H1 (cell line): ENCODE measurements around the gene NUDT1. TPM values are rescaled to one million over a fixed set of nuclear protein-coding genes. Genes with fewer than 3 reads are reported as not detected.

Experiments
- CTCF ChIA-PET: fragments of 300-600 bp; sonication (Branson Sonifier 250); formaldehyde crosslinking; loops from one replicate; lab custom pipeline; 2021; ENCODE audit not compliant: partially characterized antibody; lab: Charles Lee
- POLR2A ChIA-PET: fragments of 300-600 bp; sonication (Branson Sonifier 250); formaldehyde crosslinking; loops from one replicate; lab custom pipeline; 2021; ENCODE audit warnings: inconsistent platforms; ENCODE audit not compliant: partially characterized antibody; lab: Charles Lee
- DNase-seq, 2 experiments: peaks; one replicate each; pipeline versions ENCODE4 v3.0.0 to v3.0.0-alpha.2; 2010 to 2022; ENCODE audit warnings: low spot score in 2 of 2, low read depth in 1 of 2, mixed read lengths in 1 of 2
- FAIRE-seq: peaks from 2 replicates; lab custom pipeline; 2011; peaks lifted over from hg19 to GRCh38; lab: Jason Lieb, UNC
- H2AFZ ChIP-seq: 2 replicates; pipeline ENCODE4 v1.8.1; 2012; ENCODE audit warnings: low read length, inconsistent platforms
- H2AK5ac ChIP-seq: 2 replicates; pipeline ENCODE4 v1.6.1; 2013; ENCODE audit warnings: low read depth, low read length
- H2BK120ac ChIP-seq: replicated peaks from 2 replicates; pipeline ENCODE3; 2013; ENCODE audit warnings: low read depth, low read length, inconsistent platforms
- H2BK12ac ChIP-seq: 2 replicates; pipeline ENCODE4 v1.6.1; 2013; ENCODE audit warnings: low read depth, low read length
- H2BK15ac ChIP-seq: 2 replicates; pipeline ENCODE4 v1.6.1; 2013; ENCODE audit warnings: low read length
- H2BK20ac ChIP-seq: 2 replicates; pipeline ENCODE4 v1.6.1; 2013; ENCODE audit warnings: low read length
- H2BK5ac ChIP-seq: 2 replicates; pipeline ENCODE4 v1.6.1; 2013; ENCODE audit warnings: low read depth, low read length
- H3K14ac ChIP-seq: 2 replicates; pipeline ENCODE4 v1.6.1; 2013; ENCODE audit warnings: inconsistent platforms; ENCODE audit not compliant: insufficient read length
- H3K18ac ChIP-seq: 2 replicates; pipeline ENCODE4 v1.6.1; 2013; ENCODE audit warnings: low read length; ENCODE audit errors: extremely low read depth
- H3K23ac ChIP-seq: 2 replicates; pipeline ENCODE4 v1.6.1; 2013; ENCODE audit warnings: inconsistent platforms; ENCODE audit not compliant: insufficient read length
- H3K23me2 ChIP-seq: 2 replicates; pipeline ENCODE4 v1.6.1; 2013; ENCODE audit warnings: low read depth, low read length
- H3K27ac ChIP-seq: 2 replicates; pipeline ENCODE4 v1.6.1; 2011; ENCODE audit warnings: low read depth, low read length, inconsistent platforms
- H3K27me3 ChIP-seq, 4 experiments: replicated peaks in 1 of 4; 1 replicate in 1 of 4; 2 replicates in 3 of 4; pipeline versions ENCODE4 v1.6.1 to v1.8.1; 2011 to 2013; ENCODE audit warnings: low read length in 3 of 4, mild to moderate bottlenecking in 3 of 4, inconsistent platforms in 2 of 4, mixed read lengths in 2 of 4, moderate library complexity in 1 of 4; ENCODE audit not compliant: control insufficient read depth in 3 of 4, insufficient read depth in 3 of 4; ENCODE audit errors: extremely low read depth in 1 of 4
- H3K36me3 ChIP-seq, 4 experiments: 2 replicates each; pipeline versions ENCODE4 v1.6.1 to v1.8.1; 2011 to 2013; ENCODE audit warnings: mild to moderate bottlenecking in 4 of 4, low read length in 3 of 4, moderate library complexity in 2 of 4, control low read depth in 1 of 4, inconsistent platforms in 1 of 4; ENCODE audit not compliant: insufficient read depth in 4 of 4, control insufficient read depth in 2 of 4
- H3K4ac ChIP-seq: replicated peaks from 2 replicates; pipeline ENCODE3; 2013; ENCODE audit warnings: low read length, low read depth, mixed read lengths, inconsistent platforms; ENCODE audit not compliant: insufficient read length
- H3K4me1 ChIP-seq, 4 experiments: replicated peaks in 1 of 4; 1 replicate in 1 of 4; 2 replicates in 3 of 4; pipeline versions ENCODE4 v1.6.1 to v1.8.1; 2011 to 2013; ENCODE audit warnings: low read length in 3 of 4, inconsistent platforms in 2 of 4, mixed read lengths in 1 of 4; ENCODE audit not compliant: insufficient read depth in 4 of 4, control insufficient read depth in 3 of 4
- H3K4me2 ChIP-seq, 2 experiments: 2 replicates each; pipeline versions ENCODE4 v1.6.1 to v1.8.1; 2011 to 2013; ENCODE audit warnings: low read depth in 2 of 2, low read length in 2 of 2, control low read depth in 1 of 2, inconsistent platforms in 1 of 2, mild to moderate bottlenecking in 1 of 2; ENCODE audit not compliant: insufficient read depth in 1 of 2
- H3K4me3 ChIP-seq, 4 experiments: fragments of 200-600, 300-600 bp in 1 of 4; sonication (generic), shearing (Covaris generic), sonication (Bioruptor Twin) in 1 of 4; 2 replicates each; pipeline versions ENCODE4 v1.5.1 to v1.8.1; 2011 to 2016; ENCODE audit warnings: low read length in 4 of 4, low read depth in 3 of 4, control low read depth in 2 of 4, inconsistent platforms in 2 of 4, mild to moderate bottlenecking in 2 of 4, mixed read lengths in 1 of 4, moderate library complexity in 1 of 4; ENCODE audit not compliant: insufficient read depth in 2 of 4; ENCODE audit errors: extremely low read depth in 1 of 4
- H3K56ac ChIP-seq: replicated peaks from 2 replicates; pipeline ENCODE3; 2013; ENCODE audit warnings: low read depth, mild to moderate bottlenecking, mixed read lengths, low read length, inconsistent platforms; ENCODE audit not compliant: insufficient read length
- H3K79me1 ChIP-seq: 2 replicates; pipeline ENCODE4 v1.6.1; 2013; ENCODE audit warnings: low read depth, low read length, control low read depth
- H3K79me2 ChIP-seq, 2 experiments: 2 replicates each; pipeline versions ENCODE4 v1.6.1 to v1.8.1; 2012 to 2013; ENCODE audit warnings: low read length in 2 of 2, mild to moderate bottlenecking in 2 of 2, inconsistent platforms in 1 of 2; ENCODE audit not compliant: insufficient read depth in 2 of 2, control insufficient read depth in 1 of 2
- H3K9ac ChIP-seq, 4 experiments: replicated peaks in 1 of 4; 1 replicate in 1 of 4; 2 replicates in 3 of 4; pipeline versions ENCODE4 v1.6.1 to v1.8.1; 2011 to 2013; ENCODE audit warnings: low read depth in 3 of 4, low read length in 3 of 4, control low read depth in 2 of 4, mild to moderate bottlenecking in 2 of 4, moderate library complexity in 2 of 4, inconsistent platforms in 1 of 4; ENCODE audit errors: extremely low read depth in 1 of 4
- H3K9me3 ChIP-seq, 2 experiments: 2 replicates each; pipeline versions ENCODE4 v1.6.1 to v1.8.1; 2012 to 2013; ENCODE audit warnings: mild to moderate bottlenecking in 2 of 2, moderate library complexity in 2 of 2, control low read depth in 1 of 2, inconsistent platforms in 1 of 2, low read depth in 1 of 2, low read length in 1 of 2, mixed read lengths in 1 of 2; ENCODE audit not compliant: insufficient read depth in 2 of 2
- H4K20me1 ChIP-seq, 2 experiments: replicated peaks in 1 of 2; 2 replicates each; pipeline versions ENCODE3 to v1.8.1; 2011 to 2013; ENCODE audit warnings: inconsistent platforms in 2 of 2, low read length in 2 of 2, mild to moderate bottlenecking in 1 of 2; ENCODE audit not compliant: insufficient read depth in 2 of 2, control insufficient read depth in 1 of 2
- H4K5ac ChIP-seq: 2 replicates; pipeline ENCODE4 v1.6.1; 2013; ENCODE audit warnings: low read length, low read depth, mixed read lengths, inconsistent platforms; ENCODE audit not compliant: insufficient read length
- H4K8ac ChIP-seq: 2 replicates; pipeline ENCODE4 v1.8.0; 2013; ENCODE audit warnings: mild to moderate bottlenecking, moderate library complexity, low read length, inconsistent platforms; ENCODE audit not compliant: insufficient read depth; ENCODE audit errors: extremely low read depth
- H4K91ac ChIP-seq: replicated peaks from 2 replicates; pipeline ENCODE3; 2013; ENCODE audit warnings: low read length, mixed read lengths, inconsistent platforms; ENCODE audit not compliant: insufficient read length
- EGR1 ChIP-seq: IDR thresholded peaks from 2 replicates; pipeline ENCODE4 v1.6.1; 2011; ENCODE audit warnings: low read depth, low read length, borderline replicate concordance
- KDM5A ChIP-seq: fragments of 200-600 bp; IDR thresholded peaks from 2 replicates; pipeline ENCODE4 v1.7.1; 2012; ENCODE audit warnings: mild to moderate bottlenecking, low read length, inconsistent platforms, mixed read lengths
- MAFK ChIP-seq: IDR thresholded peaks from 2 replicates; pipeline ENCODE4 v1.6.1; 2012; ENCODE audit warnings: low read depth, mild to moderate bottlenecking, improper control_type of control experiment, low read length
- MAX ChIP-seq: IDR thresholded peaks from 2 replicates; pipeline ENCODE4 v1.6.1; 2012; ENCODE audit warnings: inconsistent platforms
- RBBP5 ChIP-seq: IDR thresholded peaks from 2 replicates; pipeline ENCODE4 v1.7.1; 2012; ENCODE audit warnings: low read depth, mild to moderate bottlenecking, inconsistent platforms, low read length, moderate library complexity, borderline replicate concordance
- SIRT6 ChIP-seq: IDR thresholded peaks from one replicate; pipeline ENCODE4 v1.7.1; 2012; ENCODE audit warnings: low read length, inconsistent platforms
- WGBS, 2 experiments: shearing (Covaris generic) in 1 of 2; methylation state at CpG; one replicate each; pipeline versions ENCODE4 v1.1.6 to v1.1.7; 2013 to 2015; ENCODE audit warnings: low lambda C conversion rate in 2 of 2, mixed read lengths in 2 of 2, inconsistent platforms in 1 of 2, low coverage in 1 of 2, missing lambda C conversion rate in 1 of 2; ENCODE audit not compliant: insufficient replicate concordance in 2 of 2, insufficient coverage in 1 of 2, insufficient read length in 1 of 2; ENCODE audit errors: extremely low coverage in 1 of 2, missing lambda C conversion rate in 1 of 2; 5-methylcytosine and 5-hydroxymethylcytosine counted together
- polyA plus RNA-seq, 7 experiments: library from polyadenylated mRNA; depleted of rRNA in 3 of 7; stranded (reverse) in 5 of 7; unstranded in 2 of 7; fragments of >200 nt in 5 of 7; fragments of 200-250 nt in 2 of 7; gene quantifications; 1 replicate in 5 of 7; 2 replicates in 1 of 7; 4 replicates in 1 of 7; pipeline versions ENCODE4 v1.2.1 to v1.2.3, GENCODE V29; 2011 to 2013; ENCODE audit warnings: missing spikeins in 2 of 7, mixed read lengths in 2 of 7
- total RNA-seq: library from RNA; stranded (reverse); fragmentation: NEBNext Ultra II Directional; extraction: Animal tissue kit (Norgen Biotek cat#: 25700); gene quantifications from 2 replicates; pipeline ENCODE4 v1.2.1, GENCODE V29; 2021

The NUDT1 gene
- total and polyA plus RNA-seq, 2 of the 8 experiments (the other 6 are each of a cell fraction or from before 2014, with no cell fraction given), result 76.1 to 89.5 TPM

GRCh38 chr7:2275101-2275500 is 33.1 kb downstream of the NUDT1 start:
- WGBS, 2 experiments, result 90% methylated on average over 15 of the region's 18 CpGs; no CpG with 5 or more reads in 1 of the 2 experiments
- DNase-seq (no peak), FAIRE-seq (no peak)

More at GRCh38 chr7:2275101-2275500, 33.1 kb downstream of the NUDT1 start:
- CTCF ChIA-PET, result interaction anchor here (1.0 to 1.6 kb wide), 4 partner anchors 11 to 27 kb away, joined by 4 to 9 read pairs (median 6); no protein-coding TSS in a partner anchor
- peaks cover 0 to 10% (median 3%) of the 10 kb centered on the region in 4 experiments; a peak in 1 of 8 replicates for H3K36me3 ChIP-seq
- H3K4me2 ChIP-seq, result no peak overlapping the region
- H3K27ac ChIP-seq, result no peak overlapping the region
- H3K14ac ChIP-seq, result no peak overlapping the region
- H2AK5ac ChIP-seq, result no peak overlapping the region
- no peak overlapping the region for H3K23ac ChIP-seq
- H3K79me2 ChIP-seq, result peaks cover 0 to 4% of the 10 kb centered on the region in 2 experiments; a peak in 1 of 4 replicates
- no peak overlapping the region for H4K5ac ChIP-seq
- H2AFZ ChIP-seq, result no peak overlapping the region
- no peak for TF ChIP-seq EGR1
- TF ChIP-seq MAFK, result no peak
- no peak for TF ChIP-seq KDM5A
- no peak for TF ChIP-seq SIRT6
- TF ChIP-seq RBBP5, result no peak
- TF ChIP-seq MAX, result no peak
- H3K4me3 ChIP-seq, result no peak overlapping the region
- POLR2A ChIA-PET, result interaction anchor here (1.7 kb wide), 1 partner anchor 80 kb away, joined by 5 read pairs; no protein-coding TSS in a partner anchor
- H3K18ac ChIP-seq, result no peak overlapping the region
- H3K27me3 ChIP-seq, result no peaks in the 10 kb centered on the region
- H2BK120ac ChIP-seq, result no peak overlapping the region
- no peak overlapping the region for H2BK12ac ChIP-seq
- H3K56ac ChIP-seq, result no peak overlapping the region
- H3K4ac ChIP-seq, result no peak overlapping the region
- no peak overlapping the region for H4K8ac ChIP-seq
- H3K23me2 ChIP-seq, result no peaks in the 10 kb centered on the region
- 0 out of 2 replicates have a peak overlapping the region, but pooled peaks have one; percentile 52 for H2BK5ac ChIP-seq
- H2BK20ac ChIP-seq, result no peak overlapping the region
- H3K9me3 ChIP-seq, result no peaks in the 10 kb centered on the region
- H4K91ac ChIP-seq, result no peak overlapping the region
- H4K20me1 ChIP-seq, result peaks cover 1 to 2% of the 10 kb centered on the region in 2 experiments
- H2BK15ac ChIP-seq, result no peak overlapping the region
- H3K4me1 ChIP-seq, result peaks cover 0 to 5% (median under 1%) of the 10 kb centered on the region in 4 experiments; a peak in 3 of 7 replicates
- H3K9ac ChIP-seq, result no peak overlapping the region
- H3K79me1 ChIP-seq, result no peaks in the 10 kb centered on the region; the same call in 1 of the 2 replicates
